ENCODE data around the gene SCN10A. TPM values are rescaled to one million over a fixed set of nuclear protein-coding genes. Genes with fewer than 3 reads are reported as not detected.

SCN10A gene
- total RNA-seq, 1 experiment from 2014 or later: not detected

GRCh38 chr3:38722781-38723568 lies 93.0 kb downstream of the SCN10A start:
- no peak for DNase-seq (ENCODE audit: extremely low read depth, low read depth)

- DNase-seq (ENCODE audit: extremely low read depth, low read depth): no peak
Observed at GRCh38 chr3:38721207-38721772, 94.7 kb downstream of the SCN10A start.

- DNase-seq (ENCODE audit: extremely low read depth, low read depth): no peak
Observed at GRCh38 chr3:38720465-38720864, 95.6 kb downstream of the SCN10A start.

GRCh38 chr3:38717355-38718240 lies 98.4 kb downstream of the SCN10A start:
- DNase-seq (ENCODE audit: extremely low read depth, low read depth): no peak

GRCh38 chr3:38713121-38713520 lies 102.9 kb downstream of the SCN10A start:
- DNase-seq (ENCODE audit: extremely low read depth, low read depth): no peak

GRCh38 chr3:38711321-38711720 lies 104.7 kb downstream of the SCN10A start:
- no peak for DNase-seq (ENCODE audit: extremely low read depth, low read depth)

GRCh38 chr3:38707730-38708129 lies 108.3 kb downstream of the SCN10A start:
- no peak for DNase-seq (ENCODE audit: extremely low read depth, low read depth)

- DNase-seq (ENCODE audit: extremely low read depth, low read depth): no peak
Observed at GRCh38 chr3:38706961-38707360, 109.1 kb downstream of the SCN10A start.

GRCh38 chr3:38702231-38702630 lies 113.8 kb downstream of the SCN10A start:
- no peak for DNase-seq (ENCODE audit: extremely low read depth, low read depth)

GRCh38 chr3:38698760-38699159 lies 117.3 kb downstream of the SCN10A start:
- DNase-seq (ENCODE audit: extremely low read depth, low read depth): no peak

GRCh38 chr3:38698061-38698460 lies 118.0 kb downstream of the SCN10A start:
- no peak for DNase-seq (ENCODE audit: extremely low read depth, low read depth)

GRCh38 chr3:38696034-38696433 lies 120.0 kb downstream of the SCN10A start:
- DNase-seq (ENCODE audit: extremely low read depth, low read depth): no peak

- no peak for DNase-seq (ENCODE audit: extremely low read depth, low read depth)
Observed at GRCh38 chr3:38690185-38690584, 125.8 kb downstream of the SCN10A start.

GRCh38 chr3:38689774-38690173 lies 126.2 kb downstream of the SCN10A start:
- DNase-seq (ENCODE audit: extremely low read depth, low read depth): no peak

GRCh38 chr3:38689346-38689745 lies 126.7 kb downstream of the SCN10A start:
- no peak for DNase-seq (ENCODE audit: extremely low read depth, low read depth)

GRCh38 chr3:38687321-38687720 lies 128.7 kb downstream of the SCN10A start:
- DNase-seq (ENCODE audit: extremely low read depth, low read depth): no peak

- no peak for DNase-seq (ENCODE audit: extremely low read depth, low read depth)
Observed at GRCh38 chr3:38684546-38684945, 131.5 kb downstream of the SCN10A start.

GRCh38 chr3:38669668-38670067 lies 146.3 kb downstream of the SCN10A start:
- no peak for DNase-seq (ENCODE audit: extremely low read depth, low read depth)

- DNase-seq (ENCODE audit: extremely low read depth, low read depth): peak; percentile 20
Observed at GRCh38 chr3:38662544-38662943, 153.5 kb downstream of the SCN10A start.

- DNase-seq (ENCODE audit: extremely low read depth, low read depth): no peak
Observed at GRCh38 chr3:38658841-38659240, 157.2 kb downstream of the SCN10A start.

- no peak for DNase-seq (ENCODE audit: extremely low read depth, low read depth)
Observed at GRCh38 chr3:38657369-38657768, 158.6 kb downstream of the SCN10A start.

All from NCI-H460 (cell line).